Testis (tissue), 2 donors: ENCODE measurements around the gene TENT4B.

ENCODE experiments used
- CTCF ChIP-seq, 3 experiments: fragments of 450-650 bp in 2 of 3; fragments of 200-600 bp in 1 of 3; sonication (generic) in 1 of 3; IDR thresholded peaks; one replicate each; pipeline ENCODE4 v1.5.1; 2016 to 2019; ENCODE audit warnings: antibody characterized with exemption in 3 of 3, mild to moderate bottlenecking in 2 of 3, moderate library complexity in 1 of 3
- POLR2A ChIP-seq: fragments of 450-650 bp; IDR thresholded peaks from one replicate; pipeline ENCODE4 v1.6.1; 2017; ENCODE audit warnings: antibody characterized with exemption, mild to moderate bottlenecking, moderate library complexity

GRCh38 chr16:50193594-50193993 is 40.5 kb downstream of the TENT4B start:
- no peak for TF ChIP-seq CTCF (IDR thresholded peaks at IDR 0.05)
- no peak for TF ChIP-seq POLR2A
